SU-DHL-6 (cell line): ENCODE results near the gene SLC22A17.

Experiments
- H2AFZ ChIP-seq: fragments of 200-600 bp; sonication (generic); 2 replicates; pipeline ENCODE4 v1.6.1; 2014; ENCODE audit warnings: low read depth, mild to moderate bottlenecking, moderate library complexity, mixed read lengths, antibody characterized with exemption, low read length; ENCODE audit not compliant: severe bottlenecking
- H3F3A ChIP-seq: fragments of 200-600 bp; shearing (Covaris generic); 2 replicates; pipeline ENCODE4 v1.6.0; 2016; ENCODE audit warnings: antibody characterized with exemption, mild to moderate bottlenecking; ENCODE audit not compliant: insufficient read depth
- H3K27ac ChIP-seq: fragments of 200-600 bp; sonication (generic); 2 replicates; pipeline ENCODE4 v1.5.1; 2016; ENCODE audit warnings: low read depth, mild to moderate bottlenecking, low read length, moderate library complexity, mixed read lengths
- H3K27me3 ChIP-seq: fragments of 200-600 bp; sonication (generic), shearing (Covaris generic); 2 replicates; pipeline ENCODE4 v1.6.0; 2014; ENCODE audit warnings: mild to moderate bottlenecking, low read length
- H3K36me3 ChIP-seq: fragments of 200-600 bp; sonication (generic); 2 replicates; pipeline ENCODE4 v1.6.1; 2014; ENCODE audit warnings: mild to moderate bottlenecking, low read length, mixed read lengths
- H3K4me2 ChIP-seq: fragments of 300-600, 200-600 bp; shearing (Covaris generic), sonication (generic); 2 replicates; pipeline ENCODE4 v1.6.0; 2014; ENCODE audit warnings: low read length, low read depth, mild to moderate bottlenecking; ENCODE audit not compliant: poor library complexity, severe bottlenecking
- H3K4me3 ChIP-seq: fragments of 200-600 bp; sonication (generic); 2 replicates; pipeline ENCODE4 v1.5.1; 2014; ENCODE audit warnings: antibody characterized with exemption, low read length, mild to moderate bottlenecking, mixed read lengths; ENCODE audit not compliant: insufficient read depth, poor library complexity, severe bottlenecking
- H3K79me2 ChIP-seq: fragments of 200-600 bp; sonication (generic); 2 replicates; pipeline ENCODE4 v1.6.1; 2014; ENCODE audit warnings: mild to moderate bottlenecking, low read length, moderate library complexity; ENCODE audit not compliant: insufficient read depth
- H3K9ac ChIP-seq: fragments of 200-600 bp; sonication (generic); 2 replicates; pipeline ENCODE4 v1.7.0; 2014; ENCODE audit warnings: mild to moderate bottlenecking, low read length
- H3K9me2 ChIP-seq: fragments of 200-600 bp; sonication (generic); replicated peaks from 2 replicates; pipeline ENCODE4 v1.6.1; 2014; ENCODE audit warnings: low read length; ENCODE audit not compliant: insufficient read depth
- H3K9me3 ChIP-seq: fragments of 200-600 bp; sonication (generic); 2 replicates; pipeline ENCODE4 v1.6.1; 2014; ENCODE audit warnings: low read length, mixed read lengths; ENCODE audit not compliant: insufficient read depth
- H4K20me1 ChIP-seq: fragments of 200-600 bp; sonication (generic); 2 replicates; pipeline ENCODE4 v1.6.1; 2014; ENCODE audit warnings: low read depth, mild to moderate bottlenecking, antibody characterized with exemption, low read length, moderate library complexity, mixed read lengths
- EZH2phosphoT487 ChIP-seq: fragments of 200-600 bp; sonication (generic), shearing (Covaris generic); conservative IDR thresholded peaks from 2 replicates; pipeline ENCODE4 v1.6.1; 2018; ENCODE audit warnings: mild to moderate bottlenecking, antibody characterized with exemption, low read length, moderate library complexity, mixed read lengths
- TF ChIP-seq, protein P1 (sequence below): fragments of 200-600 bp; sonication (generic); IDR thresholded peaks from one replicate; pipeline ENCODE4 v1.5.1; 2017; ENCODE audit warnings: antibody characterized with exemption, mild to moderate bottlenecking, low read length, moderate library complexity; ENCODE audit not compliant: insufficient read depth, poor library complexity, severe bottlenecking

Gene SLC22A17

DNA sequence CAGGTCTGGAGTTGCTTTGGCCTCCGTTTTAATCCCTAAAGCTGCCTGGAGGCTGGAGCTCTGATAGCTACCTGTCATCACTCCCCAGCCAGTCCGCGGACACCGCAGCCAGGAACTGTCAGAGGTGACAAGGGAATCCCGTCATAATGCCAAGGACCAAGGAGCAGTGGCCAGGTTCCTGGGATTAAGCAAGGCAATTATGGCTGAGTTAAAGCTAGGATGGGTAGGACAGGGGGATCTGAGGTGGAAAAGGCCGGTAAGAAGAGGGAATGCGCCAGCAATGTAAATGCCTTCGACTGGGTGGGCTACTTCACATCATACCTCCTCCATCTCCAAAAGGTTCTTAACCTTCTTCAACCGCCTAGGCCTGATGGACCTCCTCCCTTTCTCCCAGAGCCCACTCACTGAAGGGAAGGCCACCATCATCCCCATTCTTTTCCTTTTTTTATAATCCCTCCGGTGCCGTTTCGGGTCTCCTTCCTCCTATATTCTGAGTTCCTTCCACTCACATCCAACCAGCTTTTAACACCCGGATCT is 51.9 kb downstream of the SLC22A17 start:
- peak overlapping the region; percentile 73 for H3K9ac ChIP-seq
- TF ChIP-seq, protein P1, sequence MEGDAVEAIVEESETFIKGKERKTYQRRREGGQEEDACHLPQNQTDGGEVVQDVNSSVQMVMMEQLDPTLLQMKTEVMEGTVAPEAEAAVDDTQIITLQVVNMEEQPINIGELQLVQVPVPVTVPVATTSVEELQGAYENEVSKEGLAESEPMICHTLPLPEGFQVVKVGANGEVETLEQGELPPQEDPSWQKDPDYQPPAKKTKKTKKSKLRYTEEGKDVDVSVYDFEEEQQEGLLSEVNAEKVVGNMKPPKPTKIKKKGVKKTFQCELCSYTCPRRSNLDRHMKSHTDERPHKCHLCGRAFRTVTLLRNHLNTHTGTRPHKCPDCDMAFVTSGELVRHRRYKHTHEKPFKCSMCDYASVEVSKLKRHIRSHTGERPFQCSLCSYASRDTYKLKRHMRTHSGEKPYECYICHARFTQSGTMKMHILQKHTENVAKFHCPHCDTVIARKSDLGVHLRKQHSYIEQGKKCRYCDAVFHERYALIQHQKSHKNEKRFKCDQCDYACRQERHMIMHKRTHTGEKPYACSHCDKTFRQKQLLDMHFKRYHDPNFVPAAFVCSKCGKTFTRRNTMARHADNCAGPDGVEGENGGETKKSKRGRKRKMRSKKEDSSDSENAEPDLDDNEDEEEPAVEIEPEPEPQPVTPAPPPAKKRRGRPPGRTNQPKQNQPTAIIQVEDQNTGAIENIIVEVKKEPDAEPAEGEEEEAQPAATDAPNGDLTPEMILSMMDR: no peak
- TF ChIP-seq EZH2phosphoT487: no peak
- H3K4me3 ChIP-seq: peak overlapping the region; percentile 76
- peaks cover 12% of the 10 kb centered on the region for H3F3A ChIP-seq
- no peaks in the 10 kb centered on the region for H3K9me2 ChIP-seq
- H3K4me2 ChIP-seq: peak overlapping the region; percentile 66
- no peaks in the 10 kb centered on the region for H3K9me3 ChIP-seq
- H3K27ac ChIP-seq: peak overlapping the region; percentile 41
- H3K27me3 ChIP-seq: no peaks in the 10 kb centered on the region
- H2AFZ ChIP-seq: no peak overlapping the region
- no peaks in the 10 kb centered on the region for H4K20me1 ChIP-seq
- H3K79me2 ChIP-seq: peaks cover 5% of the 10 kb centered on the region; the same call in 1 of the 2 replicates
- peaks cover 5% of the 10 kb centered on the region; the same call in 1 of the 2 replicates for H3K36me3 ChIP-seq

DNA sequence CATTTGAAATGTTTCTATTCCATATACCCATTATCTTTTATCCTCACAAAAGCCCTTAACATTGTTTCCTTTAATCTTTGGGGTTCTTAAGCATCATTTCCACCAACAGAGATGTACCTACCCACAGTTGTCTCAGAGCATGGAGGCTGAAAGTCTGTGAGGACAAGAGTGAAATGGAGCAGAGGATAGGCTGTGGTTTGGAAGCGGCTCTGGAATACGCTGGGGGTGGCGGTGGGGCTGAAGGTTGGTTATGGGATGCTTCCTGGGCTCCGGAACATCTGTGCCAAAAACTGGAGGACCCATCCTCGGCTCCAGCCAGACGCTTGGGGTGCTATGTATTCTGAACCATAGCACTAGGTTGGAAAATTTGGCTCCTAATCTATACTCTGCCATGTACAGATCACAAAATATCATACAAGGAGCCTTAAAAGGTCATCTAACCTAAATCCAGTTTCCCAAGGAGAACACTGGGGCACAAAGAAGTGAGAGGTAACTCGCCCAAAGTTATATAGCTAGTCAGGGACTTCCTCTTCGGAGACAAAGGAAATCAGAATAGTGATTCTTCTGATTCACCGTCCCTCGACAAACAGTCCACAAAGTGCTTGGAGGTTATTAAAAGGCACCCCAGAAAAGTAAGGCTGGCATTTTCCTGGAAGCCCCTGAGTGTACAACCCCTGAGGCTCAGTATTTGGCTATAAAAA is 52.6 kb downstream of the SLC22A17 start:
- peak overlapping the region; percentile 66 for H3K4me2 ChIP-seq
- peak overlapping the region; percentile 76 for H3K4me3 ChIP-seq
- TF ChIP-seq, protein P1: peak; percentile 3
- TF ChIP-seq EZH2phosphoT487: no peak
- no peak overlapping the region for H2AFZ ChIP-seq
- no peaks in the 10 kb centered on the region for H3K27me3 ChIP-seq
- H3K9ac ChIP-seq: peak overlapping the region; percentile 73
- H3K36me3 ChIP-seq: peaks cover 5% of the 10 kb centered on the region; the same call in 1 of the 2 replicates
- no peaks in the 10 kb centered on the region for H3K9me3 ChIP-seq
- peaks cover 19% of the 10 kb centered on the region for H3F3A ChIP-seq
- H4K20me1 ChIP-seq: no peaks in the 10 kb centered on the region
- H3K79me2 ChIP-seq: peaks cover 5% of the 10 kb centered on the region; the same call in 1 of the 2 replicates
- no peaks in the 10 kb centered on the region for H3K9me2 ChIP-seq
- H3K27ac ChIP-seq: peak overlapping the region; percentile 41

DNA sequence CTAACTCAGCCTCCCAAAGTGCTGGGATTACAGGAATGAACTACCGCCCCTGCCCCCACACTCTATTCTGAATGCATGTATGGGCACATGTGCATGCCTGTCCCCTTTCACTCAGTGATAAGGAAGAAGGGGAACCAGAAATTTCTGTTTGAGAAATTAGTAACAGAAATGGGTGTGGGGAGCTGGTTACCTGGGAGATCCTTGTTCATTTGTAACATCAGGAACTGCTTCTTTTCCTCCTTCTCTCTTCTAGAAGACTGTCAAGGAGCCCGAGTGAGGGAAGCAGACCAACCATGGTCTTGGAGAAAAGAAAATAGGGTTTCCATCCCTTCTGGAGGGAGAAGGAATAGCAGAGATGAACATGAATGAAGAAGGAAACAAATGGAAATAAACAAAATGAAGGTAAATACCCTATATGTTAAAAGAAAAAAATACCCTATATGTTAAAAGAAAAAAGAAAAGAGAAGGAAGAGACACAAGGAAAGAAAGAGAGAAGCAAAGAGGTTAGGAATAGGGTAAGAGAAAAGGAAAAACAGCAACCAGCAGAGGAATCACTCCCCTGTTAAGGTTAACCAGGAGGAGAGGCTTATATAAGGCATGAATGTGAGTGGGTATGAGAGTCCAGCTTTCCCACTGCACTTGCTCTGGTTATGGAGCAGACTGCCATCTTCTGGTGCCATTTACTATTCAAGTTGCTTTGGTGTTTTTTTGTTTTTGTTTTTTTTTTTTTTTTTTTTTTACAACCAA is 53.3 kb downstream of the SLC22A17 start:
- H2AFZ ChIP-seq: no peak overlapping the region
- H3K79me2 ChIP-seq: peaks cover 5% of the 10 kb centered on the region; the same call in 1 of the 2 replicates
- peak overlapping the region; percentile 73; the same call in 1 of the 2 replicates for H3K9ac ChIP-seq
- peak overlapping the region; percentile 66 for H3K4me2 ChIP-seq
- TF ChIP-seq EZH2phosphoT487: no peak
- TF ChIP-seq, protein P1: peak; percentile 13
- peaks cover 19% of the 10 kb centered on the region for H3F3A ChIP-seq
- H3K9me3 ChIP-seq: no peaks in the 10 kb centered on the region
- peaks cover 5% of the 10 kb centered on the region; the same call in 1 of the 2 replicates for H3K36me3 ChIP-seq
- no peaks in the 10 kb centered on the region for H4K20me1 ChIP-seq
- no peak overlapping the region for H3K27ac ChIP-seq
- H3K27me3 ChIP-seq: no peaks in the 10 kb centered on the region
- H3K4me3 ChIP-seq: no peak overlapping the region
- no peaks in the 10 kb centered on the region for H3K9me2 ChIP-seq
